ENCODE measurements around the gene U2AF2.

GRCh38 chr19:55667511-55667910 lies 12.7 kb downstream of the U2AF2 start:
- TF ChIP-seq POLR2A (IDR thresholded peaks at IDR 0.05), result no peak
- TF ChIP-seq, protein P1, sequence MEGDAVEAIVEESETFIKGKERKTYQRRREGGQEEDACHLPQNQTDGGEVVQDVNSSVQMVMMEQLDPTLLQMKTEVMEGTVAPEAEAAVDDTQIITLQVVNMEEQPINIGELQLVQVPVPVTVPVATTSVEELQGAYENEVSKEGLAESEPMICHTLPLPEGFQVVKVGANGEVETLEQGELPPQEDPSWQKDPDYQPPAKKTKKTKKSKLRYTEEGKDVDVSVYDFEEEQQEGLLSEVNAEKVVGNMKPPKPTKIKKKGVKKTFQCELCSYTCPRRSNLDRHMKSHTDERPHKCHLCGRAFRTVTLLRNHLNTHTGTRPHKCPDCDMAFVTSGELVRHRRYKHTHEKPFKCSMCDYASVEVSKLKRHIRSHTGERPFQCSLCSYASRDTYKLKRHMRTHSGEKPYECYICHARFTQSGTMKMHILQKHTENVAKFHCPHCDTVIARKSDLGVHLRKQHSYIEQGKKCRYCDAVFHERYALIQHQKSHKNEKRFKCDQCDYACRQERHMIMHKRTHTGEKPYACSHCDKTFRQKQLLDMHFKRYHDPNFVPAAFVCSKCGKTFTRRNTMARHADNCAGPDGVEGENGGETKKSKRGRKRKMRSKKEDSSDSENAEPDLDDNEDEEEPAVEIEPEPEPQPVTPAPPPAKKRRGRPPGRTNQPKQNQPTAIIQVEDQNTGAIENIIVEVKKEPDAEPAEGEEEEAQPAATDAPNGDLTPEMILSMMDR (IDR thresholded peaks at IDR 0.05), result no peak

Data from Peyer's patch (tissue), 4 donors.